HepG2 (cell line): Measurements from ENCODE around the gene INO80C. TPM values are rescaled to one million over a fixed set of nuclear protein-coding genes. Genes with fewer than 3 reads are reported as not detected.

Source experiments
- ATAC-seq: fragments of 200-7000 bp; cut with Tn5 transposase; 3 replicates; pipeline ENCODE4 v1.9.1; 2020; ENCODE audit warnings: mild to moderate bottlenecking, moderate library complexity
- BruUV-seq: library from RNA; stranded (reverse); fragments of 400-500 nt; replicated peaks from 2 replicates; lab custom pipeline; 2021; lab: Mats Ljungman, UMichigan
- CTCF ChIA-PET: fragments of 300-600 bp; formaldehyde crosslinking; extraction: SDS; loops from one replicate; lab custom pipeline; 2021; ENCODE audit warnings: low total read pairs, inconsistent platforms, low intra/inter-chr PET ratio; lab: Yijun Ruan, JAX
- POLR2A ChIA-PET: fragments of 350-600 bp; sonication (Branson Sonifier 250); formaldehyde crosslinking; loops from one replicate; lab custom pipeline; 2020; ENCODE audit warnings: antibody characterized with exemption, inconsistent platforms; lab: Yijun Ruan, JAX
- DNase-seq: peaks from one replicate; pipeline ENCODE4 v3.0.0-alpha.2; 2015; ENCODE audit warnings: low spot score
- FAIRE-seq: peaks from 3 replicates; lab custom pipeline; 2011; peaks lifted over from hg19 to GRCh38; lab: Jason Lieb, UNC
- H2AFZ ChIP-seq: one replicate; pipeline ENCODE4 v1.6.1; 2011; ENCODE audit warnings: low read length, inconsistent platforms
- H3K27ac ChIP-seq: fragments of 300-600 bp; 3 replicates; pipeline ENCODE4 v1.8.0; 2011; ENCODE audit warnings: mixed run types, mild to moderate bottlenecking, mixed read lengths, low read length, inconsistent platforms; ENCODE audit not compliant: insufficient read depth; ENCODE audit errors: extremely low read length
- H3K27me3 ChIP-seq, 2 experiments: fragments of 200-600 bp in 1 of 2; 2 replicates in 1 of 2; 3 replicates in 1 of 2; pipeline versions ENCODE4 v1.6.0 to v1.8.0; 2011; ENCODE audit warnings: low read length in 2 of 2, mild to moderate bottlenecking in 2 of 2, moderate library complexity in 2 of 2, inconsistent platforms in 1 of 2; ENCODE audit not compliant: insufficient read depth in 2 of 2, control insufficient read depth in 1 of 2
- H3K36me3 ChIP-seq, 2 experiments: fragments of 200-600 bp in 1 of 2; replicated peaks in 1 of 2; 2 replicates in 1 of 2; 3 replicates in 1 of 2; pipeline versions ENCODE4 v1.5.1 to v1.8.0; 2011; ENCODE audit warnings: low read length in 2 of 2, inconsistent platforms in 1 of 2; ENCODE audit not compliant: insufficient read depth in 2 of 2, control insufficient read depth in 1 of 2
- H3K4me1 ChIP-seq: 2 replicates; pipeline ENCODE4 v1.5.1; 2012; ENCODE audit warnings: low read length, inconsistent platforms; ENCODE audit not compliant: insufficient read depth
- H3K4me2 ChIP-seq: 2 replicates; pipeline ENCODE4 v1.6.0; 2011; ENCODE audit warnings: low read depth, low read length, inconsistent platforms
- H3K4me3 ChIP-seq, 3 experiments: fragments of 200-600 bp in 1 of 3; sonication (generic), shearing (Covaris generic) in 1 of 3; replicated peaks in 1 of 3; 2 replicates each; pipeline ENCODE4 v1.5.1; 2011 to 2016; ENCODE audit warnings: low read length in 3 of 3, inconsistent platforms in 2 of 3, low read depth in 2 of 3, mild to moderate bottlenecking in 2 of 3, control low read depth in 1 of 3, mixed read lengths in 1 of 3; ENCODE audit not compliant: insufficient read depth in 1 of 3
- H3K79me2 ChIP-seq: one replicate; pipeline ENCODE4 v1.6.1; 2011; ENCODE audit warnings: low read length, inconsistent platforms; ENCODE audit not compliant: insufficient read depth
- H3K9ac ChIP-seq: 2 replicates; pipeline ENCODE4 v1.6.0; 2011; ENCODE audit warnings: mild to moderate bottlenecking, low read depth, low read length, inconsistent platforms; ENCODE audit not compliant: insufficient read depth
- H3K9me3 ChIP-seq: 2 replicates; pipeline ENCODE4 v1.5.1; 2012; ENCODE audit warnings: mild to moderate bottlenecking, low read length
- H4K20me1 ChIP-seq: 2 replicates; pipeline ENCODE4 v1.6.0; 2011; ENCODE audit warnings: inconsistent platforms, mild to moderate bottlenecking, low read length, moderate library complexity; ENCODE audit not compliant: insufficient read depth
- BRCA1 ChIP-seq: sonication (generic); formaldehyde crosslinking; IDR thresholded peaks from 2 replicates; pipeline ENCODE4 v1.4.0; 2020; ENCODE audit warnings: missing genetic modification reagents
- CENPX ChIP-seq: sonication (generic); formaldehyde crosslinking; IDR thresholded peaks from 2 replicates; pipeline ENCODE4 v1.9.0; 2021; ENCODE audit warnings: mild to moderate bottlenecking, missing genetic modification reagents, moderate library complexity
- MIER3 ChIP-seq: IDR thresholded peaks from 2 replicates; pipeline ENCODE4 v1.6.1; 2016; ENCODE audit warnings: missing compliant biosample characterization, borderline replicate concordance
- NFYC ChIP-seq: IDR thresholded peaks from 2 replicates; pipeline ENCODE4 v1.6.1; 2016; ENCODE audit warnings: missing genetic modification reagents, missing compliant biosample characterization
- PCBP1 ChIP-seq: fragments of 200-400 bp; formaldehyde crosslinking; IDR thresholded peaks from 2 replicates; pipeline ENCODE4 v1.6.1; 2017; ENCODE audit warnings: mild to moderate bottlenecking, low read depth, low read length, borderline replicate concordance
- STAT5B ChIP-seq: sonication (generic); formaldehyde crosslinking; IDR thresholded peaks from 2 replicates; pipeline ENCODE4 v1.4.0; 2020; ENCODE audit warnings: missing genetic modification reagents
- YEATS4 ChIP-seq: sonication (generic); formaldehyde crosslinking; IDR thresholded peaks from 2 replicates; pipeline ENCODE4 v1.4.0; 2020; ENCODE audit warnings: missing genetic modification reagents, borderline replicate concordance
- ZNF121 ChIP-seq: sonication (generic); formaldehyde crosslinking; IDR thresholded peaks from 2 replicates; pipeline ENCODE4 v1.5.0; 2020; ENCODE audit warnings: mild to moderate bottlenecking, missing genetic modification reagents
- ZNF33B ChIP-seq: sonication (generic); formaldehyde crosslinking; IDR thresholded peaks from 2 replicates; pipeline ENCODE4 v1.5.1; 2020; ENCODE audit warnings: mild to moderate bottlenecking, missing genetic modification reagents
- ZNF747 ChIP-seq: sonication (generic); formaldehyde crosslinking; IDR thresholded peaks from 2 replicates; pipeline ENCODE4 v1.8.1; 2023; ENCODE audit warnings: missing genetic modification reagents, mild to moderate bottlenecking, borderline replicate concordance
- WGBS: methylation state at CpG from one replicate; pipeline ENCODE4 v1.1.6; 2017; ENCODE audit warnings: low lambda C conversion rate; 5-methylcytosine and 5-hydroxymethylcytosine counted together
- in situ Hi-C: cut with HindIII; loops from 2 replicates; pipeline ENCODE4 v1.10.0; 2017; ENCODE audit warnings: low pct_unique_long_range_greater_than_20kb; ENCODE audit not compliant: extremely low pct_ligation_motif_present
- intact Hi-C: fragments of 100-400 bp; cut with micrococcal nuclease; formaldehyde crosslinking; loops from one replicate; pipeline ENCODE4 v1.10.0; 2022; ENCODE audit not compliant: unreplicated experiment
- polyA plus RNA-seq, 8 experiments: library from polyadenylated mRNA; depleted of rRNA in 3 of 8; stranded (reverse) in 7 of 8; unstranded in 1 of 8; fragments of >200 nt; fragmentation: Illumina TruSeq in 4 of 8; extraction: Trizol in 4 of 8; gene quantifications; 2 replicates each; pipeline versions ENCODE4 v1.2.1 to v1.2.3, GENCODE V29; 2011 to 2016; ENCODE audit warnings: low read depth in 4 of 8, missing spikeins in 1 of 8, mixed read lengths in 1 of 8; ENCODE audit not compliant: insufficient read depth in 1 of 8
- total RNA-seq, 5 experiments: library from RNA; depleted of rRNA; stranded (reverse); fragments of >200 nt; fragmentation: Illumina TruSeq; extraction: Trizol; gene quantifications; 2 replicates each; pipeline ENCODE4 v1.2.3, GENCODE V29; 2016; ENCODE audit warnings: low read depth in 1 of 5
- TF ChIP-seq, protein P1 (sequence below): sonication (generic); formaldehyde crosslinking; conservative IDR thresholded peaks from 2 replicates; pipeline ENCODE4 v1.8.1; 2023; ENCODE audit warnings: missing genetic modification reagents
- TF ChIP-seq, protein P2 (sequence below), 2 experiments: sonication (generic) in 1 of 2; formaldehyde crosslinking in 1 of 2; IDR thresholded peaks; 2 replicates each; pipeline versions ENCODE4 v1.5.1 to v1.6.1; 2011 to 2020; ENCODE audit warnings: borderline replicate concordance in 1 of 2, low read depth in 1 of 2, low read length in 1 of 2, mild to moderate bottlenecking in 1 of 2, missing genetic modification reagents in 1 of 2, moderate library complexity in 1 of 2
- TF ChIP-seq, protein P3 (sequence below): sonication (generic); formaldehyde crosslinking; IDR thresholded peaks from 2 replicates; pipeline ENCODE4 v1.4.0; 2020; ENCODE audit warnings: low read depth, mild to moderate bottlenecking, missing genetic modification reagents

Gene INO80C
- total and polyA plus RNA-seq, 2 of the 13 experiments (the other 11 are each of a cell fraction or from before 2014, with no cell fraction given): 8.2 to 15.4 TPM

DNA sequence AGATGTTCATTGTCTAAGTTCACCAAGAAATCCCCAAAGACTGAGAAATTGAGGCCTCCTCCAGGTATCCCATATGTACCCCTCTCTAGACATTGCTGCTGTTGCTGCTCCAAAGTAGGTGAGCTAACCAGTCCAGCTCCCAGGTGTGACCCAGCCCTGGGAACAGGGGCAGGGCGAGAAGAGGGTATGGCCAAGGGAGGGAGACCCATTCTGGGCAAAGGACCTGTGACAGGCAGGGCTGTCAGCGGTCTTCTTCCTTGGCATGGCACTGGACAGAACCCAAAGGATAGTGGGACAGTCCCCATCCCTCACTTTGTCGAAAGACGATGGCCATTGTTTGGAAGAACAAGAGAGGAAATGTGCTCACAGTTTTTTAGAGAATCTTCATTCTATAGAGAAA, 7.2 kb upstream of the INO80C start:
- no peaks in the 10 kb centered on the region for H3K9me3 ChIP-seq
- no peak overlapping the region for H3K4me3 ChIP-seq
- H3K36me3 ChIP-seq: no peaks in the 10 kb centered on the region
- H3K27me3 ChIP-seq: peaks cover 0 to 6% of the 10 kb centered on the region in 2 experiments; a peak in 2 of 5 replicates
- H3K9ac ChIP-seq: no peak overlapping the region
- H3K4me2 ChIP-seq: no peak overlapping the region
- ChIA-PET POLR2A (no interaction called here), CTCF (no interaction called here)
- H3K27ac ChIP-seq: no peak overlapping the region
- no peak for ATAC-seq
- no peaks in the 10 kb centered on the region for H4K20me1 ChIP-seq
- intact Hi-C loops (no loop called here), in situ Hi-C loops (loop anchor here (5.0 kb wide), 1 partner anchor 98 kb away; no protein-coding TSS in a partner anchor)
- TF ChIP-seq ZNF33B (CRISPR knock-in tag): no peak
- TF ChIP-seq NFYC (CRISPR knock-in tag): no peak
- TF ChIP-seq MIER3: no peak
- TF ChIP-seq STAT5B (CRISPR knock-in tag): no peak
- TF ChIP-seq, protein P1, sequence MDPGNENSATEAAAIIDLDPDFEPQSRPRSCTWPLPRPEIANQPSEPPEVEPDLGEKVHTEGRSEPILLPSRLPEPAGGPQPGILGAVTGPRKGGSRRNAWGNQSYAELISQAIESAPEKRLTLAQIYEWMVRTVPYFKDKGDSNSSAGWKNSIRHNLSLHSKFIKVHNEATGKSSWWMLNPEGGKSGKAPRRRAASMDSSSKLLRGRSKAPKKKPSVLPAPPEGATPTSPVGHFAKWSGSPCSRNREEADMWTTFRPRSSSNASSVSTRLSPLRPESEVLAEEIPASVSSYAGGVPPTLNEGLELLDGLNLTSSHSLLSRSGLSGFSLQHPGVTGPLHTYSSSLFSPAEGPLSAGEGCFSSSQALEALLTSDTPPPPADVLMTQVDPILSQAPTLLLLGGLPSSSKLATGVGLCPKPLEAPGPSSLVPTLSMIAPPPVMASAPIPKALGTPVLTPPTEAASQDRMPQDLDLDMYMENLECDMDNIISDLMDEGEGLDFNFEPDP (CRISPR knock-in tag): no peak
- no peak for TF ChIP-seq PCBP1
- TF ChIP-seq, protein P2, sequence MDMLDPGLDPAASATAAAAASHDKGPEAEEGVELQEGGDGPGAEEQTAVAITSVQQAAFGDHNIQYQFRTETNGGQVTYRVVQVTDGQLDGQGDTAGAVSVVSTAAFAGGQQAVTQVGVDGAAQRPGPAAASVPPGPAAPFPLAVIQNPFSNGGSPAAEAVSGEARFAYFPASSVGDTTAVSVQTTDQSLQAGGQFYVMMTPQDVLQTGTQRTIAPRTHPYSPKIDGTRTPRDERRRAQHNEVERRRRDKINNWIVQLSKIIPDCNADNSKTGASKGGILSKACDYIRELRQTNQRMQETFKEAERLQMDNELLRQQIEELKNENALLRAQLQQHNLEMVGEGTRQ (IDR thresholded peaks at IDR 0.05; ENCODE audit: low read depth, low read length): no peak
- TF ChIP-seq, protein P2 (CRISPR knock-in tag; IDR thresholded peaks at IDR 0.05; ENCODE audit: borderline replicate concordance): no peak
- no peak for TF ChIP-seq ZNF747 (CRISPR knock-in tag)
- TF ChIP-seq, protein P3, sequence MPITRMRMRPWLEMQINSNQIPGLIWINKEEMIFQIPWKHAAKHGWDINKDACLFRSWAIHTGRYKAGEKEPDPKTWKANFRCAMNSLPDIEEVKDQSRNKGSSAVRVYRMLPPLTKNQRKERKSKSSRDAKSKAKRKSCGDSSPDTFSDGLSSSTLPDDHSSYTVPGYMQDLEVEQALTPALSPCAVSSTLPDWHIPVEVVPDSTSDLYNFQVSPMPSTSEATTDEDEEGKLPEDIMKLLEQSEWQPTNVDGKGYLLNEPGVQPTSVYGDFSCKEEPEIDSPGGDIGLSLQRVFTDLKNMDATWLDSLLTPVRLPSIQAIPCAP (CRISPR knock-in tag): no peak
- TF ChIP-seq CENPX (CRISPR knock-in tag): no peak
- no peak for TF ChIP-seq ZNF121
- TF ChIP-seq BRCA1: no peak
- TF ChIP-seq YEATS4 (CRISPR knock-in tag): no peak
- no peaks in the 10 kb centered on the region for H3K79me2 ChIP-seq
- peaks cover 72% of the 10 kb centered on the region for H3K4me1 ChIP-seq
- no peak for FAIRE-seq
- no TSS peak for BruUV-seq
- 90% methylated on average over 4 of the region's 4 CpGs for WGBS
- no peak for DNase-seq
- no peak overlapping the region for H2AFZ ChIP-seq
